Large intestine (tissue), 12 donors: ENCODE results near the gene SF3B4. TPM values are rescaled to one million over a fixed set of nuclear protein-coding genes. Genes with fewer than 3 reads are reported as not detected.
A peak's percentile ranks its signal among the peaks of the same experiment; 100 is the strongest.

ENCODE experiments used
- DNase-seq, 2 donors: peaks; one replicate each; pipeline versions ENCODE4 v3.0.0 to v3.0.0-alpha.2; 2013
- H3K27ac ChIP-seq: one replicate; pipeline ENCODE4 v1.5.1; 2013; ENCODE audit warnings: low read length
- H3K27me3 ChIP-seq: 2 replicates; pipeline ENCODE4 v1.6.1; 2013; ENCODE audit warnings: low read length; ENCODE audit not compliant: control insufficient read depth, insufficient read depth
- H3K36me3 ChIP-seq: 2 replicates; pipeline ENCODE4 v1.6.1; 2013; ENCODE audit warnings: low read length; ENCODE audit not compliant: control insufficient read depth, insufficient read depth
- H3K4me1 ChIP-seq: one replicate; pipeline ENCODE4 v1.6.1; 2013; ENCODE audit warnings: low read length; ENCODE audit not compliant: control insufficient read depth, insufficient read depth
- H3K4me3 ChIP-seq: one replicate; pipeline ENCODE4 v1.5.1; 2013; ENCODE audit warnings: low read length
- H3K9me3 ChIP-seq: one replicate; pipeline ENCODE4 v1.6.1; 2013; ENCODE audit warnings: mild to moderate bottlenecking, low read depth, low read length, moderate library complexity; ENCODE audit not compliant: control insufficient read depth
- WGBS: methylation state at CpG from one replicate; pipeline ENCODE4 v1.1.5; 2013; ENCODE audit warnings: low lambda C conversion rate; ENCODE audit not compliant: insufficient coverage; 5-methylcytosine and 5-hydroxymethylcytosine counted together
- long read RNA-seq, 11 donors: transcript quantifications; one replicate each; lab custom pipeline, GENCODE V29; 2026
- polyA plus RNA-seq: library from polyadenylated mRNA; unstranded; fragments of 120-200 nt; gene quantifications from one replicate; pipeline ENCODE4 v1.2.1, GENCODE V29; 2013

Gene SF3B4, protein sequence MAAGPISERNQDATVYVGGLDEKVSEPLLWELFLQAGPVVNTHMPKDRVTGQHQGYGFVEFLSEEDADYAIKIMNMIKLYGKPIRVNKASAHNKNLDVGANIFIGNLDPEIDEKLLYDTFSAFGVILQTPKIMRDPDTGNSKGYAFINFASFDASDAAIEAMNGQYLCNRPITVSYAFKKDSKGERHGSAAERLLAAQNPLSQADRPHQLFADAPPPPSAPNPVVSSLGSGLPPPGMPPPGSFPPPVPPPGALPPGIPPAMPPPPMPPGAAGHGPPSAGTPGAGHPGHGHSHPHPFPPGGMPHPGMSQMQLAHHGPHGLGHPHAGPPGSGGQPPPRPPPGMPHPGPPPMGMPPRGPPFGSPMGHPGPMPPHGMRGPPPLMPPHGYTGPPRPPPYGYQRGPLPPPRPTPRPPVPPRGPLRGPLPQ
- 57.3 TPM for polyA plus RNA-seq
- long read RNA-seq, donor 1, transcript SF3B4-201 (6 exons, 2,085 nt), result major isoform, 7 of 18 reads
- long read RNA-seq, donor 1, partial matches to known transcripts, result 11 of 18 reads
- long read RNA-seq, donor 1, other reads (novel, unspliced or antisense), result 0 of 18 reads
- long read RNA-seq, donor 2, transcript SF3B4-201 (6 exons, 2,085 nt), result major isoform, 28 of 53 reads
- long read RNA-seq, donor 2, partial matches to known transcripts, result 25 of 53 reads
- long read RNA-seq, donor 2, other reads (novel, unspliced or antisense), result 0 of 53 reads
- long read RNA-seq, donor 3, result 0 reads
- long read RNA-seq, donor 4, partial matches to known transcripts, result 0 of 2 reads
- long read RNA-seq, donor 4, other reads (novel, unspliced or antisense), result 0 of 2 reads
- long read RNA-seq, donor 5, transcript SF3B4-201 (6 exons, 2,085 nt), result major isoform, 18 of 18 reads
- long read RNA-seq, donor 5, partial matches to known transcripts, result 0 of 18 reads
- long read RNA-seq, donor 5, other reads (novel, unspliced or antisense), result 0 of 18 reads
- long read RNA-seq, donor 6, transcript SF3B4-201 (6 exons, 2,085 nt), result major isoform, 21 of 30 reads
- long read RNA-seq, donor 6, partial matches to known transcripts, result 9 of 30 reads
- long read RNA-seq, donor 6, other reads (novel, unspliced or antisense), result 0 of 30 reads
- long read RNA-seq, donor 7, transcript SF3B4-201 (6 exons, 2,085 nt), result major isoform, 10 of 10 reads
- long read RNA-seq, donor 7, partial matches to known transcripts, result 0 of 10 reads
- long read RNA-seq, donor 7, other reads (novel, unspliced or antisense), result 0 of 10 reads
- long read RNA-seq, donor 8, transcript SF3B4-201 (6 exons, 2,085 nt), result major isoform, 26 of 52 reads
- long read RNA-seq, donor 8, partial matches to known transcripts, result 26 of 52 reads
- long read RNA-seq, donor 8, other reads (novel, unspliced or antisense), result 0 of 52 reads
- long read RNA-seq, donor 9, transcript SF3B4-201 (6 exons, 2,085 nt), result major isoform, 16 of 16 reads
- long read RNA-seq, donor 9, partial matches to known transcripts, result 0 of 16 reads
- long read RNA-seq, donor 9, other reads (novel, unspliced or antisense), result 0 of 16 reads
- long read RNA-seq, donor 10, transcript SF3B4-201 (6 exons, 2,085 nt), result major isoform, 25 of 47 reads
- long read RNA-seq, donor 10, partial matches to known transcripts, result 22 of 47 reads
- long read RNA-seq, donor 10, other reads (novel, unspliced or antisense), result 0 of 47 reads
- long read RNA-seq, donor 11, transcript SF3B4-201 (6 exons, 2,085 nt), result major isoform, 22 of 31 reads
- long read RNA-seq, donor 11, partial matches to known transcripts, result 9 of 31 reads
- long read RNA-seq, donor 11, other reads (novel, unspliced or antisense), result 0 of 31 reads

DNA sequence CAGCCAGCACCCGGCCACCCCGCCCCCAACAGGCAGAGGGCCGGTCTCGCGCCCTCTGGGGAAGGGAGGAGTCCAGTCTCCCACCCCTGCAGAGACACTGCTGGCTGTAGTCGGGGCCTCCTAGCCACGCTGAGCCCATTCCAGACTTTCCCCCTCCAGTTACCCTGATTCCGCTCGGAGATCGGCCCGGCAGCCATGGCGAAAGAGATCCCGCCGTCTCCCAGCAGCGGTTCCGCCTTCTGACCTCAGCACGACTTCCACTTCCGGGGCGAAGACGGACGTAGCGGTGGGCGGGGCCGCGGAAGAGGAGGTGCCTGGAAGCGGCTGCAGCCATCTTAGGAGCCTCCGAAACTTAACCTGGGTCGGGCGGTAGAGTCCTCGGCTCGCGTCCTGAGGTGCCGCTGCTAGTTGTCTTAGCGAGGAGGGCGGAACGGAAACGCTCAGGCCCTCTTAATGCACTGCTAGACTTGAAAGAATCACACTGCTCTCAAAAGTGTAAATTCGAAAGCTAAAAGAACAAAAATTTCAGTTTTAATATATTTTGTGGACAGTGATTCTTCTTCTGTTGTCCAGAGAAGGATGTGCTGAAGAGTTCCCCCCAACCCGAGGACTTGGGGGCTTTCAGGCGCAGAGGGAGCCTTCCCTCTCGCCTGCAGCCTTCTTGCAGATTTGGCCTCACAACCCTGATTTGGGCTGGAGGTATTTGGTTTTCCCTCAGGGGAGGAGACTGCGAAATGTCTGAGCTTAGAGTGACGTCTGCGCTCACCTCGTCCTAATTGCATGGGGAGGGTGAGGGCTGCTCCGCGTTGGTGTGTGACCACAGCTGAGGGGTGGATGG, at the start of gene SF3B4:
SF3B4 (minus strand) TSS at position 241 of the 838 bp plus-strand sequence; CDS start at position 197, 44 bp downstream.
- no CpG with 5 or more reads among the region's 47 CpGs for WGBS
- Histone ChIP-seq H3K9me3 (no peaks in the 10 kb centered on the region), H3K27me3 (no peaks in the 10 kb centered on the region), H3K4me1 (peaks cover 46% of the 10 kb centered on the region), H3K36me3 (peaks cover 77% of the 10 kb centered on the region), H3K4me3 (peak within 1 kb of the TSS; percentile 76), H3K27ac (peak within 1 kb of the TSS; percentile 99)
- peak; percentile 95 for DNase-seq

DNA sequence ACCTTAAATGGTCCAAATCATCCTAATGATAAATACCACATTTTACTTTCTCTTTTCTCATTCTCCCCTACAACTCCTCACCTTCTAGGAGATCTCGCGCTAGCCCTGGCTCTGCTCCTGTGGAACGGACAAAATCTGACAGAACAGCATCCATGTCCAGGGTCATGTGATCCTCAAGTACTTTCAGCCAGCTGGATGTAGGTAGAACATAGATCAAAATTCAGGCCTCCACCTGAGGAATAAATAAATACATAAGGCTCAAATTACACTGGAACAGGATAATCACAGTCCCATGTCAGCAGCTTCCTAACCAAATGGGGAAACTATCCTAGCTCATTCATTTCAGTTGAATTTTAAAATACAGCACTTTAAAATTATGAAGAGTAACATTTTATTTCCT, 49.7 kb upstream of the SF3B4 start:
- H3K9me3 ChIP-seq, result no peaks in the 10 kb centered on the region
- H3K36me3 ChIP-seq, result peaks cover 20% of the 10 kb centered on the region
- H3K4me1 ChIP-seq, result peaks cover 23% of the 10 kb centered on the region
- no peak for DNase-seq
- H3K4me3 ChIP-seq, result no peak overlapping the region
- H3K27ac ChIP-seq, result no peak overlapping the region
- H3K27me3 ChIP-seq, result no peaks in the 10 kb centered on the region
- 81% methylated on average over 3 of the region's 3 CpGs for WGBS

DNA sequence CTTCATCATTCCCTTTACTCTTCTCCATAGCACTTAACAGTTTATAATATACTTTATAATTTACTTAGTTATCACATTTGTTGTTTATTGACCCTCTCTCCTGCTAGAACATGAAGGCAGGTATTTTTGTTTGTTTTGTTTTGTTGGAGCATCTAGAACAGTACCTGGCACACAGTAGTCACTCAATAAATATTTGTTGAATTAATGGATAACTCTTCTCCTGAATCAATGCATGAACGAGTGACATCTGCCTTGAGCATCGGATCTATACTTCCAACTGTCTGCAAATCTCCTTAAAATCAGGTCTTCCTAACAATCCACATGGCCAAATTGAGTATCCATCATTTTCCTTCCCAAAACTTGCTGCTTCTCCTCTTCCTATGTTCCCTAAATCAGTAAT, 44.9 kb upstream of the SF3B4 start:
- WGBS, result 100% methylated on average over 2 of the region's 2 CpGs
- peaks cover 4% of the 10 kb centered on the region for H3K4me1 ChIP-seq
- no peak overlapping the region for H3K4me3 ChIP-seq
- peaks cover 47% of the 10 kb centered on the region for H3K36me3 ChIP-seq
- no peak for DNase-seq
- H3K27ac ChIP-seq, result no peak overlapping the region
- H3K27me3 ChIP-seq, result no peaks in the 10 kb centered on the region
- no peaks in the 10 kb centered on the region for H3K9me3 ChIP-seq

DNA sequence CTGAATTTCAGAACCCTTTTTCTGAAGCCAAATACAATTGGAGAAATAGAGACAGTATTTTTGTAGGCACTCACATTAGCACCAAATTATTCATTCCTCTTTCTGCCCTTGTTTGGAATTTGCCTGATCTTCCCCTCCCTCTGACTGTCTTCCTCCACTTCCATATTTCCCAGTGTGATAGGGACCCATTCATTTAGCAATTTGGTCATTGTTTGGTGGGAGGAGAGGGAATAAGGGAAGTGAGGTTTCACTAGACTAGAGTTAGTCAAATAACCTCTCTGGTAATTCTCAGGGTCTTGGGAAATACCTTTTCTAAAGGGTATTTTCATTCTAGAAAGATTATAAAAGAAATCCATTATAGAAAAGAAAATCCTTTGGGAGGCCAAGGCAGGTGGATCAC, 40.0 kb upstream of the SF3B4 start:
- Histone ChIP-seq H3K36me3 (peaks cover 65% of the 10 kb centered on the region), H3K27me3 (no peaks in the 10 kb centered on the region), H3K27ac (no peak overlapping the region), H3K9me3 (no peaks in the 10 kb centered on the region), H3K4me3 (no peak overlapping the region), H3K4me1 (no peaks in the 10 kb centered on the region)
- no peak for DNase-seq

DNA sequence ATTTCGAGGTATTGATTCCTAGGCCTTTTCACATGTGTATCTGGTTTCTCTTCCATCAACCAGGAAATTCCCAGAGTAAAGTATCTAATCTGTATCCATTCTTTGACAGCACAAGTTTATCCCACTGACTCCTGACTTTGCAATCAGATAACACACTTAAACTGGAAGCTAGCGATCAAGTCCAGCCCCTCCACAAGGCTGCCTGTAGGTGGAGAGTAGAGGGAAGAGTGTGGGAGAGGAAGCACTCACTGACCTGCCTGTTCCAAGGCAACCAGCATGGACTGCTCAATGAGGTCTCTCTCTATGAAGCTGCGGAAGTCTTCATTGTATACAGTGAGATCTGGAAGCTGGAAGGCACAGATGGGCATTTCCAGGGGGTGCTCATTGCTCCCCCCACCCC, 39.4 kb upstream of the SF3B4 start:
- no peak overlapping the region for H3K4me3 ChIP-seq
- WGBS, result 100% methylated on average over 1 of the region's 3 CpGs
- DNase-seq, result no peak
- no peaks in the 10 kb centered on the region for H3K9me3 ChIP-seq
- H3K27me3 ChIP-seq, result no peaks in the 10 kb centered on the region
- H3K36me3 ChIP-seq, result peaks cover 60% of the 10 kb centered on the region
- H3K27ac ChIP-seq, result no peak overlapping the region
- H3K4me1 ChIP-seq, result no peaks in the 10 kb centered on the region

DNA sequence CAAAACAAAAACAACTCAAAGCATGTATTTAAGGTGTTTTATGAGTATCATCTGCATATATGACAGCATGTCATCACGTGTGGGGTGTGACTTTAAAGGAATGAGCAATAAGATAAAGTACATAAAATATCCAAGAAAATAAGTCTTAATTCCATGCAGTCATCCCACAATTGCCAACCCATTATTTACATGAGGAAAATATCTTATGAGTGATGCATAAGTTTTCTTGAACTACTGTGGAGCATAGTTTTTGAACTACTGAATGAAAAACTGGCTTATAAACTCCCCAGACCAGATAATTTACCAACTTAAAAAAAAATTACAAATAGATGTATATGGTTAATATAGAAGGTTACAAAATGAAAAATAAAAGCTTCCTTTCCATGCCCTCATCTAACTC, 38.8 kb upstream of the SF3B4 start:
- H3K9me3 ChIP-seq, result no peaks in the 10 kb centered on the region
- H3K36me3 ChIP-seq, result peaks cover 60% of the 10 kb centered on the region
- WGBS, result 100% methylated on average over 1 of the region's 1 CpG
- no peaks in the 10 kb centered on the region for H3K27me3 ChIP-seq
- no peaks in the 10 kb centered on the region for H3K4me1 ChIP-seq
- no peak overlapping the region for H3K4me3 ChIP-seq
- no peak for DNase-seq
- H3K27ac ChIP-seq, result no peak overlapping the region

DNA sequence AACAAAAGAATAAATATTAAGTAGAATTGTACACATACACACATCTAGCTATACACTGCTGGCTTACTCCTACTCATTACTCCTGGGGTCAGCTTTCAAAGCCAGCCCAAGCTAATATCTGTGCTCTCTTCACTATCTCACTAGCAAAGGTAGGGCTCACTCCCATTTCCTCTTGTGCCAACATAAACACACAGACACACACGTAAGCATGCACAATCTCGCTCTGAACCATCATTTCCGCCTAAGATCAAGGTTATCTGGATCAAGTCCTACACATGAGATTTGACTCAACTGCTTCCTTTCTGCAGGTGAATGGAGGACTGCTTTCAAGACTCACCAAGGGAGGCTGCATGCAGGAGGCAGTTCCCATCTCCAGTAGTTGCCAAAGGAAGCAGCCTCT, 37.8 kb upstream of the SF3B4 start:
- H3K4me3 ChIP-seq, result no peak overlapping the region
- no peak for DNase-seq
- no peak overlapping the region for H3K27ac ChIP-seq

DNA sequence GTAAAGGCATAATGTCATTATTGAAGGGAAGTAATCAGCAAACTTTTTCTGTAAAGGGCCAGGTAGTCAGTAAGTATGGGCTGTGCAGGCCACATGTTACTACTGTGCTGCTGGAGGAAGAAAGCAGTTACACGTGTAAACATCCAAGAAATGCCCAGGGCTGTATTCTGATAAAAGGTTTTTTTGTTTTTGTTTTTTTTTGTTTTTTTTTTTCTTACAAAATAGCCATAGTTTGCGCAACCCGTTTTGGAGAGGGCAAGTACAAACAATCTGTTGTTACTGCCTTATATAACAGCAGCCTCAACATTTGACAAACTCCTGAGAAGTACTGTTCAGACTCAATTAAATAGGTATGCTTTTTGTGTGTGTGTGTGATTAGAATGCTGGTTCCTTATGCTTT, 35.8 kb upstream of the SF3B4 start:
- 77% methylated on average over 3 of the region's 3 CpGs for WGBS
- H3K4me1 ChIP-seq, result no peaks in the 10 kb centered on the region
- DNase-seq, result no peak
- no peaks in the 10 kb centered on the region for H3K27me3 ChIP-seq
- peaks cover 60% of the 10 kb centered on the region for H3K36me3 ChIP-seq
- no peak overlapping the region for H3K27ac ChIP-seq
- H3K4me3 ChIP-seq, result no peak overlapping the region
- H3K9me3 ChIP-seq, result peaks cover under 1% of the 10 kb centered on the region

More for the DNA sequence above, 37.8 kb upstream of the SF3B4 start:
- WGBS, result no CpG with 5 or more reads among the region's 3 CpGs
- Histone ChIP-seq H3K4me1 (no peaks in the 10 kb centered on the region), H3K9me3 (no peaks in the 10 kb centered on the region), H3K27me3 (no peaks in the 10 kb centered on the region), H3K36me3 (peaks cover 58% of the 10 kb centered on the region)

DNA sequence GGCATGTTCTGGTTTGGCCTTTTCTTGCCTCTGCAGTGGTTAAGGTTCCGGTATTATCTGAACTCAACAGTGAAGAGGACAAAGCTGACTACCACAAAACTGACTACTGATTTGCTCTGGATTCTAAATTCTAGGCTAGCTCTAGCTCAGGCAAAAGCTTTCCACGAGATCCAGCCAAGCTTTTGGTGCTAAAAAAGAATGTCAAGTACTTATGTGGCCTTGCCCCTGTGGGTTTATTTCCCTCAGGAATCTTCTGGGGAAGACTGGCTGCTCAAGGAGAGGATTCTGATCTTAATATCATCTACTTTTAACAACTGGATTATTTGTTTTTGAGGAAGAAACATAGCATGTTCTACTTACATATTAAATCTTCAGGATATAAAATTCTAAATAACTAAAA, 35.1 kb upstream of the SF3B4 start:
- H3K4me3 ChIP-seq, result no peak overlapping the region
- WGBS, result no CpG with 5 or more reads among the region's 2 CpGs
- no peak overlapping the region for H3K27ac ChIP-seq
- H3K36me3 ChIP-seq, result peaks cover 66% of the 10 kb centered on the region
- no peak for DNase-seq
- peaks cover 7% of the 10 kb centered on the region for H3K9me3 ChIP-seq
- no peaks in the 10 kb centered on the region for H3K27me3 ChIP-seq
- H3K4me1 ChIP-seq, result no peaks in the 10 kb centered on the region
